Inflammatory macrophage (primary cell): ENCODE results near the gene THAP8.
A peak's percentile ranks its signal among the peaks of the same experiment; 100 is the strongest.
"Not testable (repeated sequence)": the region's sequence is repeated elsewhere in the genome, so short reads cannot be mapped to it uniquely, and the experiment has no call there.

Experiments
- DNase-seq, 2 donors: peaks; one replicate each; pipeline ENCODE4 v3.0.0-alpha.2; 2020 to 2022

Gene THAP8

GRCh38 chr19:36067681-36068080, 13.6 kb upstream of the THAP8 start:
- no peak for DNase-seq

- DNase-seq: peak; percentile 58 to 72
Measured at GRCh38 chr19:36064826-36065225, 10.7 kb upstream of the THAP8 start.

- no peak for DNase-seq
Measured at GRCh38 chr19:36061367-36061766, 7.3 kb upstream of the THAP8 start.

GRCh38 chr19:36060430-36060829, 6.3 kb upstream of the THAP8 start:
- peak; percentile 16 to 67 for DNase-seq

- no peak for DNase-seq
Measured at GRCh38 chr19:36059180-36059910, 5.3 kb upstream of the THAP8 start.

- DNase-seq: no peak
Measured at GRCh38 chr19:36058481-36059179, 4.5 kb upstream of the THAP8 start.

- peak; percentile 96 for DNase-seq
Measured at GRCh38 chr19:36054733-36055686, 925 bp upstream of the THAP8 start, which contains the start of gene WDR62. WDR62 (plus strand) TSS chr19:36054897; CDS start chr19:36054972, 75 bp downstream.

- DNase-seq: no peak
Measured at GRCh38 chr19:36051637-36052036, 2.4 kb downstream of the THAP8 start.

GRCh38 chr19:36051236-36051635, 2.8 kb downstream of the THAP8 start:
- DNase-seq: no peak

- DNase-seq: no peak
Measured at GRCh38 chr19:36049080-36049698, 4.9 kb downstream of the THAP8 start.

GRCh38 chr19:36047835-36048234, 6.2 kb downstream of the THAP8 start:
- no peak for DNase-seq

- no peak for DNase-seq
Measured at GRCh38 chr19:36046443-36047050, 7.5 kb downstream of the THAP8 start.

GRCh38 chr19:36043952-36044351, 10.1 kb downstream of the THAP8 start:
- DNase-seq: no peak

- peak; percentile 63 to 77 for DNase-seq
Measured at GRCh38 chr19:36041831-36042230, 12.3 kb downstream of the THAP8 start.

GRCh38 chr19:36041092-36041491, 13.0 kb downstream of the THAP8 start:
- not testable (repeated sequence) for DNase-seq

- no peak for DNase-seq
Measured at GRCh38 chr19:36040495-36040894, 13.6 kb downstream of the THAP8 start.

- DNase-seq: no peak
Measured at GRCh38 chr19:36032251-36033104, 21.6 kb downstream of the THAP8 start, which contains the start of gene CLIP3. CLIP3 (minus strand) TSS chr19:36032873; CDS start chr19:36032357, 516 bp downstream.

GRCh38 chr19:36031308-36031707, 22.8 kb downstream of the THAP8 start:
- no peak for DNase-seq

GRCh38 chr19:36030264-36031148, 23.6 kb downstream of the THAP8 start:
- no peak for DNase-seq
